Body of pancreas (tissue), 4 donors: Measurements from ENCODE around the gene RHOT1. TPM values are rescaled to one million over a fixed set of nuclear protein-coding genes. Genes with fewer than 3 reads are reported as not detected.

Experiments used
- ATAC-seq: fragments of 150-250 bp; one replicate; pipeline ENCODE4 v1.9.1; 2016
- DNase-seq, 4 donors: peaks; one replicate each; pipeline ENCODE4 v3.0.0-alpha.2; 2019
- H3K27ac ChIP-seq, 4 donors: fragments of 200-600 bp; sonication (generic); 1 replicate in 3 of 4; 2 replicates in 1 of 4; pipeline versions ENCODE4 v1.5.1 to v1.6.1; 2016 to 2019; ENCODE audit warnings: mild to moderate bottlenecking in 1 of 4, mixed read lengths in 1 of 4, moderate library complexity in 1 of 4
- H3K27me3 ChIP-seq, 2 donors: fragments of 200-600 bp; sonication (generic); one replicate each; pipeline ENCODE4 v1.6.0; 2016; ENCODE audit warnings: mild to moderate bottlenecking in 1 of 2
- H3K36me3 ChIP-seq, 2 donors: fragments of 200-600 bp; sonication (generic); replicated peaks in 1 of 2; 2 replicates each; pipeline ENCODE4 v1.5.1; 2016; ENCODE audit warnings: low read depth in 2 of 2; ENCODE audit not compliant: insufficient read depth in 1 of 2
- H3K4me1 ChIP-seq: fragments of 200-600 bp; sonication (generic); one replicate; pipeline ENCODE4 v1.6.0; 2016
- H3K4me3 ChIP-seq, 2 donors: fragments of 200-600 bp; sonication (generic); 1 replicate in 1 of 2; 2 replicates in 1 of 2; pipeline ENCODE4 v1.5.1; 2016 to 2019
- H3K9me3 ChIP-seq, 3 donors: fragments of 200-600 bp; sonication (generic); 1 replicate in 2 of 3; 2 replicates in 1 of 3; pipeline ENCODE4 v1.5.1; 2016
- POLR2A ChIP-seq, 3 donors: fragments of 450-650 bp; IDR thresholded peaks; one replicate each; pipeline ENCODE4 v1.6.1; 2016; ENCODE audit warnings: antibody characterized with exemption in 3 of 3, mild to moderate bottlenecking in 2 of 3
- WGBS, 2 donors: methylation state at CpG; one replicate each; pipeline ENCODE4 v1.1.5; 2017; 5-methylcytosine and 5-hydroxymethylcytosine counted together
- intact Hi-C: fragments of 100-400 bp; cut with DNase I; formaldehyde crosslinking; loops from one replicate; pipeline ENCODE4 v1.15.1; 2023
- total RNA-seq, 2 donors: library from RNA; depleted of rRNA; stranded (reverse); fragments of >200 nt; gene quantifications; one replicate each; pipeline ENCODE4 v1.1.0, GENCODE V29; 2016
- TF ChIP-seq, protein P1 (sequence below), 7 experiments: fragments of 450-650 bp in 4 of 7; fragments of 200-600 bp in 3 of 7; sonication (generic) in 3 of 7; IDR thresholded peaks; one replicate each; pipeline ENCODE4 v1.5.1; 2016 to 2019; ENCODE audit warnings: antibody characterized with exemption in 7 of 7

The RHOT1 gene
- total RNA-seq, 2 donors from 2014 or later = 15.2 to 25.4 TPM

DNA sequence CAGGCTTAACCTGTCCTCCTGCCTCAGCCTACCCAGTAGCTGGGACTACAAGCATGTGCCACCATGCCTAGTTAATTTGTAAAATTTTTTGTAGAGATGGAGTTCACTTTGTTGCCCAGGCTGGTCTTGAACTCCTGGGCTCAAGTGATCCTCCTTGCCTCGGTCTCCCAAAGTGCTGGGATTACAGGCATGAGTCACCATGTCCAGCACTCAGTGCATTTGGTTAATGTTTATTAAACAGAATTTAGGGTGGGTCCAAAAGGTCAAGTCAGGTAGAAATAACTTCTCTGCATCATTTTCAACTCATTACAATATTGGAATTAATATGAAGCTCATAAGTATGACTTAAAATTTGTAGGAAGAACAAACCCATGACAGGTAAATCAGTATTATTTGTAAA, 55.7 kb downstream of the RHOT1 start:
- ATAC-seq (no peak), DNase-seq (no peak)
- no peaks in the 10 kb centered on the region for H3K27me3 ChIP-seq
- no peaks in the 10 kb centered on the region for H3K9me3 ChIP-seq
- no peaks in the 10 kb centered on the region for H3K4me1 ChIP-seq
- H3K27ac ChIP-seq = no peak overlapping the region
- intact Hi-C loops = no loop called here
- TF ChIP-seq POLR2A (IDR thresholded peaks at IDR 0.05) = no peak
- TF ChIP-seq, protein P1, sequence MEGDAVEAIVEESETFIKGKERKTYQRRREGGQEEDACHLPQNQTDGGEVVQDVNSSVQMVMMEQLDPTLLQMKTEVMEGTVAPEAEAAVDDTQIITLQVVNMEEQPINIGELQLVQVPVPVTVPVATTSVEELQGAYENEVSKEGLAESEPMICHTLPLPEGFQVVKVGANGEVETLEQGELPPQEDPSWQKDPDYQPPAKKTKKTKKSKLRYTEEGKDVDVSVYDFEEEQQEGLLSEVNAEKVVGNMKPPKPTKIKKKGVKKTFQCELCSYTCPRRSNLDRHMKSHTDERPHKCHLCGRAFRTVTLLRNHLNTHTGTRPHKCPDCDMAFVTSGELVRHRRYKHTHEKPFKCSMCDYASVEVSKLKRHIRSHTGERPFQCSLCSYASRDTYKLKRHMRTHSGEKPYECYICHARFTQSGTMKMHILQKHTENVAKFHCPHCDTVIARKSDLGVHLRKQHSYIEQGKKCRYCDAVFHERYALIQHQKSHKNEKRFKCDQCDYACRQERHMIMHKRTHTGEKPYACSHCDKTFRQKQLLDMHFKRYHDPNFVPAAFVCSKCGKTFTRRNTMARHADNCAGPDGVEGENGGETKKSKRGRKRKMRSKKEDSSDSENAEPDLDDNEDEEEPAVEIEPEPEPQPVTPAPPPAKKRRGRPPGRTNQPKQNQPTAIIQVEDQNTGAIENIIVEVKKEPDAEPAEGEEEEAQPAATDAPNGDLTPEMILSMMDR (IDR thresholded peaks at IDR 0.05) = no peak
- peaks cover 0 to 25% of the 10 kb centered on the region in 2 donors for H3K36me3 ChIP-seq
- WGBS, 2 donors = 85 to 91% methylated on average over 1 of the region's 1 CpG
- no peak overlapping the region for H3K4me3 ChIP-seq

DNA sequence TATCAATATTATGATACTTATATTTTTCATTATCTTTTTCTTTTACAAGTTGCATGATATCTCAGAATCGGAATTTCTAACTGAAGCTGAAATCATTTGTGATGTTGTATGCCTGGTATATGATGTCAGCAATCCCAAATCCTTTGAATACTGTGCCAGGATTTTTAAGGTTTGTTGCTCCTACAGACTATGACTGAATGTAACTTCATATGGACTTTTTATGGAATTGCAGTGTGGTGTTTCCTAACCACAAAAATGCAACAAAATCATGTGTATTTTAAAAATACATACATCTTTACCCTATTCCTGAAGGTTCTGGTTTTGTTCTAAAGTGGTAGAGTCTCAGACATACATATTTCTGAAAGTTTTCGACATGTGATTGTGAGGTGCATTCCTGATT, 64.6 kb downstream of the RHOT1 start:
- Histone ChIP-seq H3K36me3 (peaks cover 0 to 16% of the 10 kb centered on the region in 2 donors), H3K9me3 (no peaks in the 10 kb centered on the region), H3K4me1 (peaks cover 6% of the 10 kb centered on the region), H3K4me3 (no peak overlapping the region), H3K27me3 (no peaks in the 10 kb centered on the region), H3K27ac (no peak overlapping the region)
- DNase-seq (no peak), ATAC-seq (no peak)
- intact Hi-C loops = no loop called here
- 86 to 98% methylated on average over 2 of the region's 2 CpGs for WGBS, 2 donors
- TF ChIP-seq POLR2A (IDR thresholded peaks at IDR 0.05) = no peak
- TF ChIP-seq, protein P1 (IDR thresholded peaks at IDR 0.05) = no peak

DNA sequence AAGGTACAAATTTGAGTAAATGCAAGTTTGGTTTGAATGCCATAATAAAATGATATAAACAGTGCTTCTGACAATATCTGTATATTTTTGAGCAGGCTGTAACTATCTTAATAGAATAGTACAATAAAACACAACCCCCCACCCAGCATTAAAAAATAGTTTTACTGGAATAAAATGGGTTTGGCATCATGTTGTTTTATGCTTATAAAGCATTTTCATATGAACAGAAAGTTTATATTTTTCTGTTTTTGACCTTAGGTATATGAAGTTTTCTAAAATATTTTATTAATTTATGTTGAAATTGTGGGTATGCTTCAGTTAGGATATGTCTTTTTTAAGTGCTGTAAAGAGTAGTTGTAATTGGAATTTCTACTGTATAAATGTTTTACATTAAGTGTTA, 66.1 kb downstream of the RHOT1 start:
- no peak for ATAC-seq
- H3K36me3 ChIP-seq = peaks cover 0 to 13% of the 10 kb centered on the region in 2 donors
- no peak for DNase-seq
- H3K27ac ChIP-seq = no peak overlapping the region
- no peak overlapping the region for H3K4me3 ChIP-seq
- TF ChIP-seq, protein P1 (IDR thresholded peaks at IDR 0.05) = no peak
- TF ChIP-seq POLR2A (IDR thresholded peaks at IDR 0.05) = no peak
- H3K27me3 ChIP-seq = no peaks in the 10 kb centered on the region
- intact Hi-C loops = no loop called here
- H3K9me3 ChIP-seq = no peaks in the 10 kb centered on the region
- H3K4me1 ChIP-seq = peaks cover 6% of the 10 kb centered on the region

DNA sequence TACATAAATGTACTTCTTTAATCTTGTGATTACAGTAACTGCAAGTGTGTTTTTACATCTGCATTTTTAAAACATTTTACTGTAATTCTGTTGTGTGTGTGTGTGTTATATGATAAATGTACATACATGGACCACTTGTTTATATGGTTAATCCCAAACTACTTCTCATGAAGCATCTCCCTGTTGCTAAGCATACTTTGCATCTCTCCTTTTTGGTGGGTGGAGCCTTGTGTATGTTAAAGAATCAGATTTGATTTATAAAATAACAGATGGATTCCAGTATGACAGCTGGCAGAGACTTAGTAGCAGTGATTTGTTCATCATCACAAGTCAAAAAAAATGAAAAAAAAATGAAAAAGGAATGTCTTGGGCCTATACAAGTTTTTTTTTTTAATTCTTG, 67.3 kb downstream of the RHOT1 start:
- intact Hi-C loops = no loop called here
- peaks cover 6% of the 10 kb centered on the region for H3K4me1 ChIP-seq
- no peaks in the 10 kb centered on the region for H3K27me3 ChIP-seq
- H3K9me3 ChIP-seq = no peaks in the 10 kb centered on the region
- DNase-seq (no peak), ATAC-seq (no peak)
- H3K27ac ChIP-seq = no peak overlapping the region
- H3K36me3 ChIP-seq = peaks cover 0 to 13% of the 10 kb centered on the region in 2 donors
- TF ChIP-seq POLR2A (IDR thresholded peaks at IDR 0.05) = no peak
- TF ChIP-seq, protein P1 (IDR thresholded peaks at IDR 0.05) = no peak
- H3K4me3 ChIP-seq = no peak overlapping the region

DNA sequence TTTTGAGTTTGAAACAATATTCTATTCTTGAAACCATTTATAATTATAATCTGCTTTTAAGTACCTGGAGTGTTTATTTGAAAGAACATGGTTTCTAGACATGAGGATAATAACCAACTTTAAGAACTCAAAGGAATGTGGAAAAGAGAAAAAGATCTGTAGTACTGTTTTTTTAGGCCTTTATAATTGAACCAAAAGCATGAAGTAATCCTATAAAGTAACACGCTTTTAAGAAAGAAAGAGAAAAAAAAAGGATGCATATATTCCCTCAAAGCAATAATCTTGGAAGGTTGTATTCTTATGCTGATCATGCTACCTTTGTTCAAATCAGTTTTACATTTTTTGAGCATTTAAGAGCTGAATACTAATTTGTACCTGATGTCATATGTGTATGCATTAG, 69.4 kb downstream of the RHOT1 start:
- TF ChIP-seq, protein P1 (IDR thresholded peaks at IDR 0.05) = no peak
- TF ChIP-seq POLR2A (IDR thresholded peaks at IDR 0.05) = no peak
- intact Hi-C loops = no loop called here
- no peak for ATAC-seq
- WGBS, 2 donors = 93 to 100% methylated on average over 1 of the region's 1 CpG
- no peak for DNase-seq
- H3K27me3 ChIP-seq = no peaks in the 10 kb centered on the region
- H3K36me3 ChIP-seq = peaks cover 0 to 13% of the 10 kb centered on the region in 2 donors
- H3K4me3 ChIP-seq = no peak overlapping the region
- H3K4me1 ChIP-seq = no peaks in the 10 kb centered on the region
- no peaks in the 10 kb centered on the region for H3K9me3 ChIP-seq
- no peak overlapping the region for H3K27ac ChIP-seq
